ENCODE measurements around the gene PPIF. TPM values are rescaled to one million over a fixed set of nuclear protein-coding genes. Genes with fewer than 3 reads are reported as not detected.
"Not testable (repeated sequence)": the region's sequence is repeated elsewhere in the genome, so short reads cannot be mapped to it uniquely, and the experiment has no call there.

PPIF gene
- total RNA-seq, 6 experiments from 2014 or later, result 53.7 to 106 (median 90.1) TPM

DNA sequence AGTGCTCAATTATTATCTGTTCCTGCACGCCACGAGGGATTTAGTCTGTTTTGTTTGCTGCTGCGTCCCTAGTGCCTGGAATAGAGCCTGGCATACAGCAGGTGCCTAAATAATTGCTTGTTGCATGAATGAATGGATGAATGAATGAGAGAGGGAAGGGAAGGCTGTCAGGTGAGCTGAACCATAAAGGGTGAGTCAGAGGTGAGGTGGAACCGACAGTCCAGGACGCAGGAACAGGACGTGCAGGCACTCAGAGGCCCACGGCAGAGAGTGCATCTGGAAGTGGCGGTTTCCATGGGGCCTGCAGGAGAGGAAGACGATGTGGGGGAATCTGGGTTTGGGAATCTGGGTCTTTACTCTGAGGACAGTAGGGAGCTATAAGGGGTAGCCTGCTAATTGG lies 17.7 kb upstream of the PPIF start:
- no peak overlapping the region for H3K4me3 ChIP-seq
- 89% methylated on average over 7 of the region's 9 CpGs for WGBS (ENCODE audit: insufficient coverage, low coverage, low lambda C conversion rate, missing lambda C conversion rate)

DNA sequence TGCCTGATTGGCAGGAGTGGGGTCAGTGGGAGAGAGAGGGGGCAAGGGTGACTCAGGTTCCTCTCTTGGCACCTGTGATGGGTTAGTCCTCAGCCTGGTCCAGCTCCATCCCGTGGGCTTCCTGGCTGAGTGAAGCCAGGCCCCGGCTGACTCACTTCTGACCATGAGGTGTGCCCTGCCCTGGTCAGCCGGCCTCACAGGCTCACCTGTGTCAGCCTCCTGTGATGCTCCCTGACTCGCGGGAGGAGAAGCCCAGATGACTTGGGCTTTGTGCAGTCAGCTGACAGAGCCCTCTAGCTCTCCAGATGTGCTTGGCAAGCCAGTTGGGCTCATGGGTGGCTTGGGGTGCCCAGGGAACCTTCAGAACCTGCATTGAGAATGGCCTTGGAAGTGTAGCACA lies 16.0 kb upstream of the PPIF start:
- H3K4me1 ChIP-seq, result peaks cover 0 to 17% (median 7%) of the 10 kb centered on the region in 4 donors
- DNase-seq, result no peak
- ATAC-seq, result no peak
- intact Hi-C loops (cut with DNase I), result no loop called here
- no peak overlapping the region for H3K27ac ChIP-seq
- H3K36me3 ChIP-seq, result no peaks in the 10 kb centered on the region
- H3K27me3 ChIP-seq, result no peaks in the 10 kb centered on the region
- TF ChIP-seq, protein P1, sequence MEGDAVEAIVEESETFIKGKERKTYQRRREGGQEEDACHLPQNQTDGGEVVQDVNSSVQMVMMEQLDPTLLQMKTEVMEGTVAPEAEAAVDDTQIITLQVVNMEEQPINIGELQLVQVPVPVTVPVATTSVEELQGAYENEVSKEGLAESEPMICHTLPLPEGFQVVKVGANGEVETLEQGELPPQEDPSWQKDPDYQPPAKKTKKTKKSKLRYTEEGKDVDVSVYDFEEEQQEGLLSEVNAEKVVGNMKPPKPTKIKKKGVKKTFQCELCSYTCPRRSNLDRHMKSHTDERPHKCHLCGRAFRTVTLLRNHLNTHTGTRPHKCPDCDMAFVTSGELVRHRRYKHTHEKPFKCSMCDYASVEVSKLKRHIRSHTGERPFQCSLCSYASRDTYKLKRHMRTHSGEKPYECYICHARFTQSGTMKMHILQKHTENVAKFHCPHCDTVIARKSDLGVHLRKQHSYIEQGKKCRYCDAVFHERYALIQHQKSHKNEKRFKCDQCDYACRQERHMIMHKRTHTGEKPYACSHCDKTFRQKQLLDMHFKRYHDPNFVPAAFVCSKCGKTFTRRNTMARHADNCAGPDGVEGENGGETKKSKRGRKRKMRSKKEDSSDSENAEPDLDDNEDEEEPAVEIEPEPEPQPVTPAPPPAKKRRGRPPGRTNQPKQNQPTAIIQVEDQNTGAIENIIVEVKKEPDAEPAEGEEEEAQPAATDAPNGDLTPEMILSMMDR (IDR thresholded peaks at IDR 0.05), result no peak
- TF ChIP-seq POLR2A (IDR thresholded peaks at IDR 0.05), result no peak
- H3K4me3 ChIP-seq, result no peak overlapping the region
- no peaks in the 10 kb centered on the region for H3K9me3 ChIP-seq
- no CpG with 5 or more reads among the region's 5 CpGs for WGBS (ENCODE audit: insufficient coverage, low coverage, low lambda C conversion rate, missing lambda C conversion rate)

More for the DNA sequence above, 17.7 kb upstream of the PPIF start:
- TF ChIP-seq, protein P1 (IDR thresholded peaks at IDR 0.05), result no peak
- TF ChIP-seq POLR2A (IDR thresholded peaks at IDR 0.05), result no peak
- intact Hi-C loops (cut with DNase I), result no loop called here
- Histone ChIP-seq H3K36me3 (no peaks in the 10 kb centered on the region), H3K27me3 (no peaks in the 10 kb centered on the region), H3K27ac (no peak overlapping the region), H3K9me3 (no peaks in the 10 kb centered on the region), H3K4me1 (peaks cover 0 to 2% (median 0%) of the 10 kb centered on the region in 4 donors)
- ATAC-seq (no peak), DNase-seq (no peak)

DNA sequence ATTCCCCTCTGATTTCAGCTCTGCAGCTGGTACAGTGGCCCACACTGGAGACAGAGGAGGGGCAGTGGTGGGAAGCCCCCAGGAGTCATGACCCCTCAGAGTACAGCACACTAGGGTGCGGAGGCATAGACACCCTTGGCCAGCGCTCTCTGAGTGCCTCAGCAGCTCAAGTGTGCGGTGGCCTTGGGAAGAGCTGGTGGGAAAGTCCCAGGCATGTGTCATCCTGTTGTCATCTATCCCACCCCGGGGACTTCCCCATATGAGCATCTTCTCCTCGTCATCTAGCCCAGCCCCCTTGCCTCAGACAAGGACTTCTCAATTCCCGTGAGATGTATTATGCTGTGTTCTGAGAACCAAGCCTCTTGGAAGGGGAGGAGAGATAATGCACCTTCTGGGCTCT lies 15.6 kb upstream of the PPIF start:
- H3K4me3 ChIP-seq, result no peak overlapping the region
- peaks cover 0 to 20% (median 9%) of the 10 kb centered on the region in 4 donors for H3K4me1 ChIP-seq
- no peak for DNase-seq
- WGBS (ENCODE audit: insufficient coverage, low coverage, low lambda C conversion rate, missing lambda C conversion rate), result 30% methylated on average over 3 of the region's 6 CpGs
- peak in 1 of 4 donors; percentile 28 for ATAC-seq
- H3K36me3 ChIP-seq, result no peaks in the 10 kb centered on the region
- intact Hi-C loops (cut with DNase I), result no loop called here
- TF ChIP-seq POLR2A (IDR thresholded peaks at IDR 0.05), result no peak
- TF ChIP-seq, protein P1 (IDR thresholded peaks at IDR 0.05), result no peak
- H3K27me3 ChIP-seq, result no peaks in the 10 kb centered on the region
- H3K27ac ChIP-seq, result no peak overlapping the region
- no peaks in the 10 kb centered on the region for H3K9me3 ChIP-seq

DNA sequence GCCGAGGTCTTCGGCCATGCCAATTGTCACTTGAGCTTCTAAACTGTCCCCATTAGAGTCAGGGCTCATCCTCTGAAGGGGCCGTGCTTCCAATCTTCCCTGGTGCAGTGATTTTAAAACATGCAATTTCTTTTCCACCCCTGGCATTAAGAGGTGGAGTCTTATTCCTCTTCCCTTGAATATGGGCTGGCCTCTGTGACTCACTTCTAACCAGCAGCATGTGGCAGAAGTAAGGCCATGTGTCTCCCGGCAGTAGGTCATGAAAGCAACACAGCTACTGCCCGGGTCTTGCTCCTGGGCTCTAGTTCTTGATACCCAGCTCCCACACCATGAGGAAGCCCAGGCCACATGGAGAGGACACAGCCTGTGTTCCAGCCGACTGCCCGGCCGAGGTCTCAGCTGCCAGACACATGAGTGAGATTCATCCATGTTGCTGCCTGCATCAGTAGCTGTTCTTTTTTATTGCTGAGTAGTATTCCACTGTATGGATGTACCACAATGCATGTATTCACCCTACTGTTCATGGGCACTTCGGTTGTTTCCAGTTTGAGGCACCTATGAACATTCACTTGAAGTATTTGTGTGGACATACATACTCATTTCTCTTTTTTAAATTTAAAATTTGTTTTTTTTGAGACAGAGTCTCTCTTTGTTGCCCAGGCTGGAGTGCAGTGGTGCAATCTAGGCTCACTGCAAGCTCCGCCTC lies 14.5 kb upstream of the PPIF start:
- ATAC-seq, result not testable (repeated sequence)

DNA sequence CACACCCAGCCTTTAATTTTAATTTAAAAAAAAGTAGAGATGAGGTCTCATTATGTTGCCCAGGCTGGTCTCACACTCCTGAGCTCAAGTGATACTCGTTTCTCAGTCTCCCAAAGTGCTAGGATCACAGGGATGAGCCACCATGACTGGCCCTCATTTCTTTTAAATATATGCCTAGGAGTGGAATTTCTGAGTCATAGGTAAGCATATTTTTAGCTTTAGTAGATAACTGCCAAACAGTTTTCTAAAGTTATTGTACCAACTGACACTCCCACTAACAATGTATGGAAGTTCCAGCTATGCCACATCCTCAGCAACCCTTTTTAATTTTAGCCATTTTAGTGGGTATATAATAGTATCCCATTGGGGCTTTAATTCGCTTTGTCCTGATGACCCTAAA lies 13.8 kb upstream of the PPIF start:
- ATAC-seq (no peak), DNase-seq (no peak)
- WGBS (ENCODE audit: insufficient coverage, low coverage, low lambda C conversion rate, missing lambda C conversion rate), result 100% methylated on average over 2 of the region's 2 CpGs
- no peaks in the 10 kb centered on the region for H3K36me3 ChIP-seq
- H3K9me3 ChIP-seq, result no peaks in the 10 kb centered on the region
- TF ChIP-seq POLR2A (IDR thresholded peaks at IDR 0.05), result no peak
- TF ChIP-seq, protein P1 (IDR thresholded peaks at IDR 0.05), result no peak
- no peak overlapping the region for H3K4me3 ChIP-seq
- no peak overlapping the region for H3K27ac ChIP-seq
- intact Hi-C loops (cut with DNase I), result no loop called here
- H3K27me3 ChIP-seq, result no peaks in the 10 kb centered on the region
- peaks cover 0 to 20% (median 9%) of the 10 kb centered on the region in 4 donors for H3K4me1 ChIP-seq

More for the DNA sequence above, 14.5 kb upstream of the PPIF start:
- H3K4me1 ChIP-seq, result peaks cover 0 to 20% (median 9%) of the 10 kb centered on the region in 4 donors
- H3K9me3 ChIP-seq; H3K27ac ChIP-seq; intact Hi-C loops (cut with DNase I); H3K36me3 ChIP-seq; H3K4me3 ChIP-seq; DNase-seq; H3K27me3 ChIP-seq: not testable (repeated sequence)
- WGBS (ENCODE audit: insufficient coverage, low coverage, low lambda C conversion rate, missing lambda C conversion rate), result 100% methylated on average over 1 of the region's 10 CpGs
